Hepatocyte (in vitro differentiated cells): ENCODE results near the gene CT45A8. TPM values are rescaled to one million over a fixed set of nuclear protein-coding genes. Genes with fewer than 3 reads are reported as not detected.
"Not testable (repeated sequence)": the region's sequence is repeated elsewhere in the genome, so short reads cannot be mapped to it uniquely, and the experiment has no call there.

Source experiments
- DNase-seq: peaks from one replicate; pipeline ENCODE4 v3.0.0-alpha.2; 2016; ENCODE audit warnings: low spot score
- H2AFZ ChIP-seq: fragments of 200-600 bp; sonication (generic); 2 replicates; pipeline ENCODE4 v1.6.0; 2016; ENCODE audit warnings: antibody characterized with exemption, mild to moderate bottlenecking
- H3K27ac ChIP-seq: fragments of 200-600 bp; sonication (generic); 2 replicates; pipeline ENCODE4 v1.5.1; 2016; ENCODE audit warnings: mild to moderate bottlenecking
- H3K27me3 ChIP-seq: fragments of 200-600 bp; sonication (generic); 2 replicates; pipeline ENCODE4 v1.6.1; 2016
- H3K36me3 ChIP-seq: fragments of 200-600 bp; sonication (generic); replicated peaks from 2 replicates; pipeline ENCODE4 v1.5.1; 2016; ENCODE audit warnings: low read depth; ENCODE audit not compliant: insufficient read depth
- H3K4me1 ChIP-seq: fragments of 200-600 bp; sonication (generic); 2 replicates; pipeline ENCODE4 v1.5.1; 2016; ENCODE audit warnings: mild to moderate bottlenecking, moderate library complexity; ENCODE audit not compliant: insufficient read depth
- H3K4me2 ChIP-seq: fragments of 200-600 bp; sonication (generic); 2 replicates; pipeline ENCODE4 v1.6.0; 2016
- H3K4me3 ChIP-seq: fragments of 200-600 bp; sonication (generic); 2 replicates; pipeline ENCODE4 v1.5.1; 2016; ENCODE audit warnings: mild to moderate bottlenecking
- H3K79me2 ChIP-seq: fragments of 200-600 bp; sonication (generic); 2 replicates; pipeline ENCODE4 v1.6.0; 2017; ENCODE audit warnings: mild to moderate bottlenecking
- H3K9me2 ChIP-seq: fragments of 200-600 bp; sonication (generic); replicated peaks from 2 replicates; pipeline ENCODE4 v1.6.0; 2017; ENCODE audit warnings: mild to moderate bottlenecking; ENCODE audit not compliant: insufficient read depth
- H3K9me3 ChIP-seq: fragments of 200-600 bp; sonication (generic); 2 replicates; pipeline ENCODE4 v1.5.1; 2016; ENCODE audit warnings: low read depth, mild to moderate bottlenecking
- H4K20me1 ChIP-seq: fragments of 200-600 bp; sonication (generic); 2 replicates; pipeline ENCODE4 v1.6.0; 2016; ENCODE audit warnings: mild to moderate bottlenecking; ENCODE audit not compliant: insufficient read depth, poor library complexity, severe bottlenecking
- CTCF ChIP-seq: fragments of 200-600 bp; sonication (generic); IDR thresholded peaks from 2 replicates; pipeline ENCODE4 v1.5.1; 2016; ENCODE audit warnings: antibody characterized with exemption, mild to moderate bottlenecking; ENCODE audit not compliant: poor library complexity
- EZH2 ChIP-seq: fragments of 200-600 bp; sonication (generic); IDR thresholded peaks from 2 replicates; pipeline ENCODE4 v1.6.1; 2016; ENCODE audit warnings: antibody characterized with exemption, mild to moderate bottlenecking, borderline replicate concordance
- EZH2phosphoT487 ChIP-seq: fragments of 200-600 bp; sonication (generic); IDR thresholded peaks from one replicate; pipeline ENCODE4 v1.6.1; 2018; ENCODE audit warnings: antibody characterized with exemption, mild to moderate bottlenecking, low read depth, moderate library complexity; ENCODE audit not compliant: unreplicated experiment, severe bottlenecking
- WGBS: methylation state at CpG from one replicate; pipeline ENCODE4 v1.1.6; 2016; ENCODE audit warnings: low lambda C conversion rate; ENCODE audit errors: missing lambda C conversion rate; 5-methylcytosine and 5-hydroxymethylcytosine counted together
- polyA plus RNA-seq: library from polyadenylated mRNA; unstranded; fragments of >200 nt; fragmentation: Nextera tagmentation; extraction: Ambion mirVana; gene quantifications from 2 replicates; pipeline ENCODE4 v1.2.1, GENCODE V29; 2016
- total RNA-seq: library from RNA; depleted of rRNA; stranded (reverse); fragments of >200 nt; gene quantifications from 2 replicates; pipeline ENCODE4 v1.2.3, GENCODE V29; 2014

The CT45A8 gene
- total RNA-seq: not detected in 2 replicates
- polyA plus RNA-seq: not detected in 2 replicates

GRCh38 chrX:135854438-135854837 lies at the start of gene CT45A8:
TSS of gene CT45A8 (minus strand) at chrX:135854538. CDS start at chrX:135850783, 3,755 bp downstream.
- not testable (repeated sequence) for H3K36me3 ChIP-seq, H3K27me3 ChIP-seq, H3K79me2 ChIP-seq, H3K9me3 ChIP-seq, H4K20me1 ChIP-seq, DNase-seq, H3K4me2 ChIP-seq, H3K9me2 ChIP-seq, H3K4me3 ChIP-seq, H2AFZ ChIP-seq, H3K4me1 ChIP-seq, H3K27ac ChIP-seq
- no CpG with 5 or more reads among the region's 17 CpGs for WGBS

GRCh38 chrX:135893294-135893817 lies 39.0 kb upstream of the CT45A8 start, which contains the start of the genes CT45A10 and SAGE1:
TSS of gene CT45A10 (minus strand) at chrX:135893444. CDS start at chrX:135885344, 8,100 bp downstream.
TSS of gene SAGE1 (plus strand) at chrX:135893716. CDS start at chrX:135896243, 2,527 bp downstream.
- H3K36me3 ChIP-seq: no peaks in the 10 kb centered on the region
- 75% methylated on average over 20 of the region's 22 CpGs for WGBS
- no peak within 1 kb of the TSS for H3K4me3 ChIP-seq
- H3K79me2 ChIP-seq: no peaks in the 10 kb centered on the region
- H3K9me2 ChIP-seq: no peaks in the 10 kb centered on the region
- H3K9me3 ChIP-seq: no peaks in the 10 kb centered on the region
- DNase-seq: no peak
- H3K4me1 ChIP-seq: no peaks in the 10 kb centered on the region
- TF ChIP-seq EZH2phosphoT487 (no peak), EZH2 (no peak), CTCF (no peak)
- H3K4me2 ChIP-seq: no peak within 1 kb of the TSS
- no peak within 1 kb of the TSS for H3K27ac ChIP-seq
- no peaks in the 10 kb centered on the region for H3K27me3 ChIP-seq
- H4K20me1 ChIP-seq: no peaks in the 10 kb centered on the region
- no peak within 1 kb of the TSS for H2AFZ ChIP-seq

- no peaks in the 10 kb centered on the region for H3K9me2 ChIP-seq
- TF ChIP-seq CTCF (no peak), EZH2phosphoT487 (no peak), EZH2 (no peak)
- no peak overlapping the region for H3K4me2 ChIP-seq
- no peaks in the 10 kb centered on the region for H3K9me3 ChIP-seq
- no peak for DNase-seq
- no peaks in the 10 kb centered on the region for H4K20me1 ChIP-seq
- H3K36me3 ChIP-seq: no peaks in the 10 kb centered on the region
- WGBS: 93% methylated on average over 10 of the region's 11 CpGs
- no peaks in the 10 kb centered on the region for H3K27me3 ChIP-seq
- H3K27ac ChIP-seq: no peak overlapping the region
- H3K79me2 ChIP-seq: no peaks in the 10 kb centered on the region
- H3K4me1 ChIP-seq: no peaks in the 10 kb centered on the region
- no peak overlapping the region for H2AFZ ChIP-seq
- no peak overlapping the region for H3K4me3 ChIP-seq
Observed at GRCh38 chrX:135892781-135893180, 38.4 kb upstream of the CT45A8 start.

- no peak for TF ChIP-seq CTCF
- no peak for TF ChIP-seq EZH2phosphoT487
- TF ChIP-seq EZH2: no peak
- H3K9me3 ChIP-seq: no peaks in the 10 kb centered on the region
- H3K79me2 ChIP-seq: no peaks in the 10 kb centered on the region
- H2AFZ ChIP-seq: no peak overlapping the region
- H3K4me3 ChIP-seq: no peak overlapping the region
- H3K9me2 ChIP-seq: no peaks in the 10 kb centered on the region
- H3K36me3 ChIP-seq: no peaks in the 10 kb centered on the region
- H3K27ac ChIP-seq: no peak overlapping the region
- H4K20me1 ChIP-seq: no peaks in the 10 kb centered on the region
- no peaks in the 10 kb centered on the region for H3K27me3 ChIP-seq
- WGBS: 86% methylated on average over 14 of the region's 14 CpGs
- no peak overlapping the region for H3K4me2 ChIP-seq
- H3K4me1 ChIP-seq: no peaks in the 10 kb centered on the region
- DNase-seq: no peak
Observed at GRCh38 chrX:135890087-135890585, 35.8 kb upstream of the CT45A8 start.

GRCh38 chrX:135888976-135889375 lies 34.6 kb upstream of the CT45A8 start:
- 59% methylated on average over 13 of the region's 15 CpGs for WGBS
- H3K9me3 ChIP-seq, H3K4me1 ChIP-seq, H3K27ac ChIP-seq, H3K9me2 ChIP-seq, H3K4me2 ChIP-seq, H3K27me3 ChIP-seq, H3K79me2 ChIP-seq, DNase-seq, H2AFZ ChIP-seq, H3K36me3 ChIP-seq, H4K20me1 ChIP-seq, H3K4me3 ChIP-seq: not testable (repeated sequence)

- DNase-seq, H3K27me3 ChIP-seq, H2AFZ ChIP-seq, H4K20me1 ChIP-seq, H3K9me2 ChIP-seq, H3K79me2 ChIP-seq, H3K9me3 ChIP-seq, H3K4me1 ChIP-seq, H3K36me3 ChIP-seq, H3K4me2 ChIP-seq, H3K27ac ChIP-seq, H3K4me3 ChIP-seq: not testable (repeated sequence)
- 89% methylated on average over 13 of the region's 18 CpGs for WGBS
Observed at GRCh38 chrX:135888230-135888629, 33.9 kb upstream of the CT45A8 start.
